ENCODE results near the gene CHRFAM7A.
"Not testable (repeated sequence)": the region's sequence is repeated elsewhere in the genome, so short reads cannot be mapped to it uniquely, and the experiment has no call there.

CHRFAM7A gene

GRCh38 chr15:30392766-30393663, at the start of gene CHRFAM7A:
TSS of gene CHRFAM7A (minus strand) at chr15:30393540. CDS start at chr15:30383351, 10,189 bp downstream.
- not testable (repeated sequence) for H3K9ac ChIP-seq (ENCODE audit: low read length); H3K4me3 ChIP-seq (ENCODE audit: low read depth, low read length, poor library complexity, severe bottlenecking); H3K9me3 ChIP-seq (ENCODE audit: low read length); H4K20me1 ChIP-seq (ENCODE audit: insufficient read depth, low read length); H3K4me2 ChIP-seq (ENCODE audit: low read length); H3K79me2 ChIP-seq (ENCODE audit: insufficient read depth, low read length); H3K9me2 ChIP-seq (ENCODE audit: low read depth, low read length); H3K4me1 ChIP-seq (ENCODE audit: insufficient read depth, low read length, severe bottlenecking); H3K36me3 ChIP-seq (ENCODE audit: insufficient read depth, low read length); H2AFZ ChIP-seq (ENCODE audit: low read length); H3F3A ChIP-seq (ENCODE audit: insufficient read depth, low read length); H3K27me3 ChIP-seq (ENCODE audit: insufficient read depth, low read length); H3K27ac ChIP-seq (ENCODE audit: low read depth, low read length, poor library complexity, severe bottlenecking)

- H3K4me1 ChIP-seq (ENCODE audit: insufficient read depth, low read length, severe bottlenecking); H3K79me2 ChIP-seq (ENCODE audit: insufficient read depth, low read length); H2AFZ ChIP-seq (ENCODE audit: low read length); H4K20me1 ChIP-seq (ENCODE audit: insufficient read depth, low read length); H3K27me3 ChIP-seq (ENCODE audit: insufficient read depth, low read length); H3K9ac ChIP-seq (ENCODE audit: low read length); H3K4me2 ChIP-seq (ENCODE audit: low read length); H3K9me3 ChIP-seq (ENCODE audit: low read length); H3K4me3 ChIP-seq (ENCODE audit: low read depth, low read length, poor library complexity, severe bottlenecking); H3K27ac ChIP-seq (ENCODE audit: low read depth, low read length, poor library complexity, severe bottlenecking); H3K36me3 ChIP-seq (ENCODE audit: insufficient read depth, low read length); H3F3A ChIP-seq (ENCODE audit: insufficient read depth, low read length); H3K9me2 ChIP-seq (ENCODE audit: low read depth, low read length): not testable (repeated sequence)
These were observed 45.0 kb upstream of the CHRFAM7A start for GRCh38 chr15:30438348-30438747.

- not testable (repeated sequence) for H3K27me3 ChIP-seq (ENCODE audit: insufficient read depth, low read length); H3K9me2 ChIP-seq (ENCODE audit: low read depth, low read length); H2AFZ ChIP-seq (ENCODE audit: low read length); H3K9ac ChIP-seq (ENCODE audit: low read length); H4K20me1 ChIP-seq (ENCODE audit: insufficient read depth, low read length); H3K4me1 ChIP-seq (ENCODE audit: insufficient read depth, low read length, severe bottlenecking); H3K79me2 ChIP-seq (ENCODE audit: insufficient read depth, low read length); H3F3A ChIP-seq (ENCODE audit: insufficient read depth, low read length); H3K36me3 ChIP-seq (ENCODE audit: insufficient read depth, low read length); H3K9me3 ChIP-seq (ENCODE audit: low read length); H3K4me3 ChIP-seq (ENCODE audit: low read depth, low read length, poor library complexity, severe bottlenecking); H3K27ac ChIP-seq (ENCODE audit: low read depth, low read length, poor library complexity, severe bottlenecking); H3K4me2 ChIP-seq (ENCODE audit: low read length)
These were observed 42.5 kb upstream of the CHRFAM7A start for GRCh38 chr15:30435878-30436277.

- not testable (repeated sequence) for H3K9ac ChIP-seq (ENCODE audit: low read length); H3K79me2 ChIP-seq (ENCODE audit: insufficient read depth, low read length); H3F3A ChIP-seq (ENCODE audit: insufficient read depth, low read length); H3K9me3 ChIP-seq (ENCODE audit: low read length); H3K27me3 ChIP-seq (ENCODE audit: insufficient read depth, low read length); H3K27ac ChIP-seq (ENCODE audit: low read depth, low read length, poor library complexity, severe bottlenecking); H2AFZ ChIP-seq (ENCODE audit: low read length); H3K4me2 ChIP-seq (ENCODE audit: low read length); H3K4me1 ChIP-seq (ENCODE audit: insufficient read depth, low read length, severe bottlenecking); H3K4me3 ChIP-seq (ENCODE audit: low read depth, low read length, poor library complexity, severe bottlenecking); H4K20me1 ChIP-seq (ENCODE audit: insufficient read depth, low read length); H3K9me2 ChIP-seq (ENCODE audit: low read depth, low read length); H3K36me3 ChIP-seq (ENCODE audit: insufficient read depth, low read length)
These were observed 27.4 kb upstream of the CHRFAM7A start for GRCh38 chr15:30420723-30421122.

- H3K9me2 ChIP-seq (ENCODE audit: low read depth, low read length); H4K20me1 ChIP-seq (ENCODE audit: insufficient read depth, low read length); H3K79me2 ChIP-seq (ENCODE audit: insufficient read depth, low read length); H3K4me3 ChIP-seq (ENCODE audit: low read depth, low read length, poor library complexity, severe bottlenecking); H3K9ac ChIP-seq (ENCODE audit: low read length); H3K9me3 ChIP-seq (ENCODE audit: low read length); H3K27me3 ChIP-seq (ENCODE audit: insufficient read depth, low read length); H3K4me1 ChIP-seq (ENCODE audit: insufficient read depth, low read length, severe bottlenecking); H3K4me2 ChIP-seq (ENCODE audit: low read length); H2AFZ ChIP-seq (ENCODE audit: low read length); H3K36me3 ChIP-seq (ENCODE audit: insufficient read depth, low read length); H3F3A ChIP-seq (ENCODE audit: insufficient read depth, low read length); H3K27ac ChIP-seq (ENCODE audit: low read depth, low read length, poor library complexity, severe bottlenecking): not testable (repeated sequence)
These were observed 20.8 kb upstream of the CHRFAM7A start, which contains the start of gene GOLGA8R for GRCh38 chr15:30414160-30414559. TSS of gene GOLGA8R (minus strand) at chr15:30414260. CDS start at chr15:30414162, 98 bp downstream.

GRCh38 chr15:30407636-30408035, 14.3 kb upstream of the CHRFAM7A start:
- not testable (repeated sequence) for H3K4me1 ChIP-seq (ENCODE audit: insufficient read depth, low read length, severe bottlenecking); H3K9me2 ChIP-seq (ENCODE audit: low read depth, low read length); H3K27me3 ChIP-seq (ENCODE audit: insufficient read depth, low read length); H3K27ac ChIP-seq (ENCODE audit: low read depth, low read length, poor library complexity, severe bottlenecking); H3K9me3 ChIP-seq (ENCODE audit: low read length); H3K9ac ChIP-seq (ENCODE audit: low read length); H4K20me1 ChIP-seq (ENCODE audit: insufficient read depth, low read length); H3F3A ChIP-seq (ENCODE audit: insufficient read depth, low read length); H3K36me3 ChIP-seq (ENCODE audit: insufficient read depth, low read length); H3K4me3 ChIP-seq (ENCODE audit: low read depth, low read length, poor library complexity, severe bottlenecking); H2AFZ ChIP-seq (ENCODE audit: low read length); H3K79me2 ChIP-seq (ENCODE audit: insufficient read depth, low read length); H3K4me2 ChIP-seq (ENCODE audit: low read length)

GRCh38 chr15:30398988-30399387, 5.6 kb upstream of the CHRFAM7A start:
- not testable (repeated sequence) for H3K9ac ChIP-seq (ENCODE audit: low read length); H3K27ac ChIP-seq (ENCODE audit: low read depth, low read length, poor library complexity, severe bottlenecking); H3K4me3 ChIP-seq (ENCODE audit: low read depth, low read length, poor library complexity, severe bottlenecking); H2AFZ ChIP-seq (ENCODE audit: low read length); H3K4me1 ChIP-seq (ENCODE audit: insufficient read depth, low read length, severe bottlenecking); H3K79me2 ChIP-seq (ENCODE audit: insufficient read depth, low read length); H4K20me1 ChIP-seq (ENCODE audit: insufficient read depth, low read length); H3K9me2 ChIP-seq (ENCODE audit: low read depth, low read length); H3F3A ChIP-seq (ENCODE audit: insufficient read depth, low read length); H3K36me3 ChIP-seq (ENCODE audit: insufficient read depth, low read length); H3K27me3 ChIP-seq (ENCODE audit: insufficient read depth, low read length); H3K4me2 ChIP-seq (ENCODE audit: low read length); H3K9me3 ChIP-seq (ENCODE audit: low read length)

- not testable (repeated sequence) for H3K36me3 ChIP-seq (ENCODE audit: insufficient read depth, low read length); H3K4me1 ChIP-seq (ENCODE audit: insufficient read depth, low read length, severe bottlenecking); H2AFZ ChIP-seq (ENCODE audit: low read length); H3K9me2 ChIP-seq (ENCODE audit: low read depth, low read length); H3K4me3 ChIP-seq (ENCODE audit: low read depth, low read length, poor library complexity, severe bottlenecking); H3K9me3 ChIP-seq (ENCODE audit: low read length); H3K4me2 ChIP-seq (ENCODE audit: low read length); H3K27ac ChIP-seq (ENCODE audit: low read depth, low read length, poor library complexity, severe bottlenecking); H3K9ac ChIP-seq (ENCODE audit: low read length); H3K79me2 ChIP-seq (ENCODE audit: insufficient read depth, low read length); H3F3A ChIP-seq (ENCODE audit: insufficient read depth, low read length); H3K27me3 ChIP-seq (ENCODE audit: insufficient read depth, low read length); H4K20me1 ChIP-seq (ENCODE audit: insufficient read depth, low read length)
These were observed 288 bp upstream of the CHRFAM7A start for GRCh38 chr15:30393664-30393991.
